Neural cell (in vitro differentiated cells): ENCODE measurements around the gene UBAP1. TPM values are rescaled to one million over a fixed set of nuclear protein-coding genes. Genes with fewer than 3 reads are reported as not detected.

Source experiments
- H2AFZ ChIP-seq: fragments of 200-600, 300-800 bp; sonication (generic), shearing (Covaris generic); 2 replicates; pipeline ENCODE4 v1.6.0; 2014; ENCODE audit warnings: low read depth, mild to moderate bottlenecking, antibody characterized with exemption, low read length, moderate library complexity
- H3F3A ChIP-seq: fragments of 200-600 bp; shearing (Covaris generic); 2 replicates; pipeline ENCODE4 v1.6.1; 2016; ENCODE audit warnings: mild to moderate bottlenecking, moderate library complexity, mixed read lengths, antibody characterized with exemption, low read length; ENCODE audit not compliant: insufficient read depth, poor library complexity, severe bottlenecking
- H3K27ac ChIP-seq: fragments of 200-600, 300-800 bp; sonication (generic), shearing (Covaris generic); 2 replicates; pipeline ENCODE4 v1.5.1; 2014; ENCODE audit warnings: mild to moderate bottlenecking, low read length, moderate library complexity
- H3K27me3 ChIP-seq: fragments of 300-800, 200-600 bp; sonication (generic), shearing (Covaris generic); 2 replicates; pipeline ENCODE4 v1.6.0; 2014; ENCODE audit warnings: mild to moderate bottlenecking, low read depth, low read length, moderate library complexity; ENCODE audit not compliant: insufficient read depth
- H3K36me3 ChIP-seq: fragments of 300-800, 200-600 bp; sonication (generic), shearing (Covaris generic); 2 replicates; pipeline ENCODE4 v1.5.1; 2014; ENCODE audit warnings: mild to moderate bottlenecking, antibody characterized with exemption, low read length, moderate library complexity; ENCODE audit not compliant: insufficient read depth
- H3K4me2 ChIP-seq: fragments of 300-800, 200-600 bp; sonication (generic), shearing (Covaris generic); 2 replicates; pipeline ENCODE4 v1.6.0; 2014; ENCODE audit warnings: mild to moderate bottlenecking, low read length
- H3K4me3 ChIP-seq: fragments of 300-800, 200-600 bp; sonication (generic), shearing (Covaris generic); 2 replicates; pipeline ENCODE4 v1.5.1; 2014; ENCODE audit warnings: mild to moderate bottlenecking, low read length, moderate library complexity
- H3K79me2 ChIP-seq: fragments of 200-600 bp; shearing (Covaris generic); replicated peaks from 2 replicates; pipeline ENCODE4 v1.6.0; 2014; ENCODE audit warnings: mild to moderate bottlenecking, low read length, moderate library complexity; ENCODE audit not compliant: insufficient read depth
- H3K9ac ChIP-seq: fragments of 300-800, 200-600 bp; sonication (generic), shearing (Covaris generic); 2 replicates; pipeline ENCODE4 v1.6.1; 2016; ENCODE audit warnings: mild to moderate bottlenecking, low read length, mixed read lengths
- H3K9me2 ChIP-seq: fragments of 200-600 bp; shearing (Covaris generic); 2 replicates; pipeline ENCODE4 v1.6.1; 2016; ENCODE audit warnings: mild to moderate bottlenecking, low read length, mixed read lengths; ENCODE audit not compliant: insufficient read depth
- H3K9me3 ChIP-seq: fragments of 200-600, 300-800 bp; sonication (generic), shearing (Covaris generic); 2 replicates; pipeline ENCODE4 v1.6.1; 2016; ENCODE audit warnings: mild to moderate bottlenecking, mixed run types, low read length, moderate library complexity, mixed read lengths
- H4K20me1 ChIP-seq: fragments of 200-600 bp; shearing (Covaris generic); 2 replicates; pipeline ENCODE4 v1.6.1; 2016; ENCODE audit warnings: mild to moderate bottlenecking, mixed run types; ENCODE audit not compliant: insufficient read depth
- CTCF ChIP-seq: fragments of 450-650 bp; IDR thresholded peaks from 2 replicates; pipeline ENCODE4 v1.5.1; 2014; ENCODE audit warnings: antibody characterized with exemption, mild to moderate bottlenecking, moderate library complexity; ENCODE audit not compliant: poor library complexity, severe bottlenecking
- EP300 ChIP-seq: fragments of 450-650 bp; conservative IDR thresholded peaks from 2 replicates; pipeline ENCODE4 v1.6.1; 2014; ENCODE audit warnings: antibody characterized with exemption, mild to moderate bottlenecking, moderate library complexity; ENCODE audit not compliant: poor library complexity, severe bottlenecking
- EZH2 ChIP-seq: fragments of 200-600, 300-800 bp; shearing (Covaris generic), sonication (generic); IDR thresholded peaks from 2 replicates; pipeline ENCODE4 v1.6.1; 2014; ENCODE audit warnings: antibody characterized with exemption, low read length, borderline replicate concordance, mild to moderate bottlenecking; ENCODE audit not compliant: insufficient read depth, poor library complexity, severe bottlenecking
- MXI1 ChIP-seq: fragments of 450-650 bp; conservative IDR thresholded peaks from 2 replicates; pipeline ENCODE4 v1.6.1; 2014; ENCODE audit warnings: antibody characterized with exemption, mild to moderate bottlenecking; ENCODE audit not compliant: poor library complexity, severe bottlenecking
- POLR2AphosphoS5 ChIP-seq: IDR thresholded peaks from 2 replicates; pipeline ENCODE4 v1.6.1; 2012
- RAD21 ChIP-seq: fragments of 450-650 bp; conservative IDR thresholded peaks from 2 replicates; pipeline ENCODE4 v1.6.1; 2014; ENCODE audit warnings: antibody characterized with exemption, mild to moderate bottlenecking, moderate library complexity
- REST ChIP-seq: IDR thresholded peaks from 2 replicates; pipeline ENCODE4 v1.6.1; 2012; ENCODE audit warnings: borderline replicate concordance
- SMC3 ChIP-seq: fragments of 450-650 bp; conservative IDR thresholded peaks from 2 replicates; pipeline ENCODE4 v1.6.1; 2014; ENCODE audit warnings: antibody characterized with exemption, mild to moderate bottlenecking, moderate library complexity; ENCODE audit not compliant: poor library complexity
- TAF1 ChIP-seq: IDR thresholded peaks from 2 replicates; pipeline ENCODE4 v1.6.1; 2012; ENCODE audit warnings: low read depth
- polyA plus RNA-seq: library from polyadenylated mRNA; depleted of rRNA; stranded (reverse); fragments of >200 nt; gene quantifications from 2 replicates; pipeline ENCODE4 v1.2.3, GENCODE V29; 2014

The UBAP1 gene
- polyA plus RNA-seq, 1 donor from 2014 or later: 35.1 TPM

GRCh38 chr9:34279411-34279810 is 100.6 kb downstream of the UBAP1 start:
- TF ChIP-seq REST (no peak), POLR2AphosphoS5 (no peak)
- H3K9me2 ChIP-seq: no peaks in the 10 kb centered on the region
- no peaks in the 10 kb centered on the region for H3K79me2 ChIP-seq
- H3F3A ChIP-seq: no peaks in the 10 kb centered on the region
- H3K27me3 ChIP-seq: no peaks in the 10 kb centered on the region
- H3K4me3 ChIP-seq: no peak overlapping the region
- no peak overlapping the region for H3K4me2 ChIP-seq
- no peak overlapping the region for H2AFZ ChIP-seq
- H3K9ac ChIP-seq: no peak overlapping the region
- no peaks in the 10 kb centered on the region for H3K9me3 ChIP-seq
- no peaks in the 10 kb centered on the region for H3K36me3 ChIP-seq
- H4K20me1 ChIP-seq: no peaks in the 10 kb centered on the region
- H3K27ac ChIP-seq: no peak overlapping the region

- Histone ChIP-seq H3K36me3 (no peaks in the 10 kb centered on the region), H3K27ac (no peak overlapping the region), H3K9me3 (no peaks in the 10 kb centered on the region), H3K9me2 (no peaks in the 10 kb centered on the region), H3K27me3 (no peaks in the 10 kb centered on the region), H3K79me2 (no peaks in the 10 kb centered on the region), H3K9ac (no peak overlapping the region), H3K4me3 (no peak overlapping the region), H3F3A (no peaks in the 10 kb centered on the region), H2AFZ (no peak overlapping the region), H3K4me2 (no peak overlapping the region), H4K20me1 (no peaks in the 10 kb centered on the region)
- no peak for TF ChIP-seq EP300
- TF ChIP-seq REST: no peak
- TF ChIP-seq TAF1: no peak
- no peak for TF ChIP-seq SMC3
- no peak for TF ChIP-seq EZH2
- TF ChIP-seq POLR2AphosphoS5: no peak
- no peak for TF ChIP-seq CTCF
- no peak for TF ChIP-seq RAD21
- TF ChIP-seq MXI1: no peak
Measured at GRCh38 chr9:34282096-34282495, 103.3 kb downstream of the UBAP1 start.
